ENCODE measurements around the gene SUSD4. TPM values are rescaled to one million over a fixed set of nuclear protein-coding genes. Genes with fewer than 3 reads are reported as not detected.

The SUSD4 gene
- total and polyA plus RNA-seq, 12 donors: 1.5 to 26.9 (median 7.0) TPM

GRCh38 chr1:223410036-223410435, 46.1 kb upstream of the SUSD4 start:
- DNase-seq: no peak
- Histone ChIP-seq H3K27ac (no peak overlapping the region), H3K27me3 (no peaks in the 10 kb centered on the region), H3K4me1 (replicated peaks in 1 of 2) (no peaks in the 10 kb centered on the region), H3K36me3 (replicated peaks in 1 of 2) (no peaks in the 10 kb centered on the region), H3K4me3 (no peak overlapping the region), H3K9me3 (replicated peaks in 1 of 3) (peaks cover 0 to 5% (median 0%) of the 10 kb centered on the region in 3 donors)
- TF ChIP-seq CTCF (IDR thresholded peaks at IDR 0.05) (no peak), POLR2A (IDR thresholded peaks at IDR 0.05) (no peak)
- intact Hi-C loops (cut with DNase I): no loop called here

GRCh38 chr1:223405507-223405906, 41.5 kb upstream of the SUSD4 start:
- Histone ChIP-seq H3K36me3 (replicated peaks in 1 of 2) (no peaks in the 10 kb centered on the region), H3K27ac (no peak overlapping the region), H3K4me3 (no peak overlapping the region), H3K4me1 (replicated peaks in 1 of 2) (peaks cover 9% of the 10 kb centered on the region in 2 donors), H3K9me3 (replicated peaks in 1 of 3) (peaks cover 0 to 5% (median 0%) of the 10 kb centered on the region in 3 donors), H3K27me3 (no peaks in the 10 kb centered on the region)
- intact Hi-C loops (cut with DNase I): no loop called here
- 90 to 99% (median 93%) methylated on average over 3 of the region's 3 CpGs for WGBS, 4 donors
- no peak for DNase-seq
- TF ChIP-seq CTCF (IDR thresholded peaks at IDR 0.05): no peak
- TF ChIP-seq POLR2A (IDR thresholded peaks at IDR 0.05): no peak

GRCh38 chr1:223403184-223403815, 39.3 kb upstream of the SUSD4 start:
- TF ChIP-seq POLR2A (IDR thresholded peaks at IDR 0.05): no peak
- no peak for TF ChIP-seq CTCF (IDR thresholded peaks at IDR 0.05)
- 57 to 64% (median 61%) methylated on average over 3 of the region's 3 CpGs for WGBS, 4 donors
- no peak for DNase-seq
- no peak overlapping the region for H3K27ac ChIP-seq
- H3K36me3 ChIP-seq (replicated peaks in 1 of 2): no peaks in the 10 kb centered on the region
- H3K27me3 ChIP-seq: no peaks in the 10 kb centered on the region
- H3K4me1 ChIP-seq (replicated peaks in 1 of 2): peaks cover 9% of the 10 kb centered on the region in 2 donors
- H3K4me3 ChIP-seq: no peak overlapping the region
- intact Hi-C loops (cut with DNase I): no loop called here
- H3K9me3 ChIP-seq (replicated peaks in 1 of 3): peaks cover 0 to 5% (median 0%) of the 10 kb centered on the region in 3 donors

- H3K4me3 ChIP-seq: no peak overlapping the region
- TF ChIP-seq POLR2A (IDR thresholded peaks at IDR 0.05) (no peak), CTCF (IDR thresholded peaks at IDR 0.05) (no peak)
- no peaks in the 10 kb centered on the region for H3K36me3 ChIP-seq (replicated peaks in 1 of 2)
- peaks cover 9% of the 10 kb centered on the region in 2 donors for H3K4me1 ChIP-seq (replicated peaks in 1 of 2)
- no peak for DNase-seq
- intact Hi-C loops (cut with DNase I): no loop called here
- whole genome bisulfite sequencing, 4 donors: 49 to 60% (median 58%) methylated on average over 2 of the region's 2 CpGs
- peaks cover 0 to 5% (median 0%) of the 10 kb centered on the region in 3 donors for H3K9me3 ChIP-seq (replicated peaks in 1 of 3)
- H3K27me3 ChIP-seq: no peaks in the 10 kb centered on the region
- no peak overlapping the region for H3K27ac ChIP-seq
These were observed 38.8 kb upstream of the SUSD4 start for GRCh38 chr1:223402790-223403142.

Data from adrenal gland (tissue), 12 donors.